Renal cortical epithelial cell (primary cell): Measurements from ENCODE around the gene LYRM4. TPM values are rescaled to one million over a fixed set of nuclear protein-coding genes. Genes with fewer than 3 reads are reported as not detected.

ENCODE experiments used
- DNase-seq: peaks from one replicate; pipeline ENCODE4 v3.0.0-alpha.2; 2011; ENCODE audit warnings: low read depth
- total RNA-seq: library from RNA; depleted of rRNA; stranded (reverse); fragments of >200 nt; gene quantifications from 2 replicates; pipeline ENCODE4 v1.2.3, GENCODE V29; 2014

The LYRM4 gene
- total RNA-seq, 1 donor from 2014 or later: 17.1 TPM

DNA sequence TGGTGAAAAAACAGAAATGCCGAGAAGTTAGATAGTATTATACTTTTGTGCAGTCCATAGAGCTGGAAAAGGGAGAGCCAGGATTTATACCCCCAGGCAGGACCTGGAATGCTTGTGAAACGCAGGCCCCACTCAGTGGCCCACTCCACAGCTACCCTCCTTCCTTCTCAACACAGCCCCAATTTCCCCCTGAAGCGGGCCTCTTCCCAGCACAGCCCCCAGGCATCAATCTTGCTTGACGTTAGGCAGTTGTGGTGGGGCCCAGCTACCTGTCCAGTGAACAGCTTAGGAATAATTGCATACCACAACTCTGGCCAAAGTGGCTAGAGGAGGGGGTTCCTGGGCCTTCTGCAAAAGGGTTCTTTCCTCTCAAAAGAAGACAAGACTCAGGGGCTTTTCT, 114.4 kb downstream of the LYRM4 start:
- no peak for DNase-seq

DNA sequence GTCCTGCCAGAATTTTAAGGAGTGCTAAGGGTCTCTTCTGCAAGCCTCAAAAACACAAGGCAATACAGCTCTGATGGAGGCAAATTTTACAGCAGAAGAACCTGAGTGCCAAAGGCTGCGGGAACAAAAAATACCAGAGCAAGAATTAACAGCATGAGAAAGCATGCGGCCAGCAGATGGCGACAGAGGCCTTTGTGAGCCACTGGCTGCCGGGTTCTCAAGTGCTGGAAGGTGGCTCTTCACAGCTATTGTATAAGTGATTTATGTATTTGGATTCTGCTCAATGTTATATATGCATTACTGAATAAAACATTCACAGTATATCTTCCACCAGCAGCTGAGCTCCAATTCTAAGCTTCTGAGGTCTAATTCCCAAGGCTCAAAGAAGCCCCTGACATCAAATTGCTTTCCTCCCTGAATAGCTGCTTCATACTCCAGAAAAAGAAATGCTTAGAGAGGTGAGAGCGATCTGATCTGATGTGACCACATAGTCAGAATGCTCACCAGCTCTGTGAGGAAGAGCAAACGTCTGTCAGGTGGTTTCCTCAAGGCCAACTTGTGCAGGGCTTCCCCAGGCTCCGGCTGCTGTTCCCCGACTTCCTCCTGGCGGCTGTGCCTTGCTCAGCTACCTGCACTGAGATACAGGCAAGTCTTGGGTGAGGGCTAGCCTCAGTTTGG, 117.0 kb downstream of the LYRM4 start:
- DNase-seq: peak; percentile 57

DNA sequence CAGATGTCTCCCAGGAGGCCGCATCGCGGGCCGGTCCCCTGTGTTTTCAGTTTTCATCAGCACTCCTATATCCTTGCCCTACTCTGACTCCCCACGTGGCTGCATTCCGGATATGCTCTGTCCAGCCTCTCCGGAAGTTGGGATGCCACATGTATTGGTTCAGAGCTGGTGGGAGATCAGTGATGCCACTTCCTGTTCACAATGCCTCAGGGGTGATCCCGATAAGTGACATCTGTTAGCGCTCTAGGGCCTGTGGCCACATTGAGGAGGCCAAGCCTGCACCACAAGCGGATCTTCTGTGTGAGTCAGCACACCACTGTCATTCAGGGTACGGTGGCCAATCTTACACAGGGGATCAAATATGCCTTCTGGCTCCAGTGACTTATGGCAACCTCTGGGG, 117.8 kb downstream of the LYRM4 start:
- DNase-seq: no peak

DNA sequence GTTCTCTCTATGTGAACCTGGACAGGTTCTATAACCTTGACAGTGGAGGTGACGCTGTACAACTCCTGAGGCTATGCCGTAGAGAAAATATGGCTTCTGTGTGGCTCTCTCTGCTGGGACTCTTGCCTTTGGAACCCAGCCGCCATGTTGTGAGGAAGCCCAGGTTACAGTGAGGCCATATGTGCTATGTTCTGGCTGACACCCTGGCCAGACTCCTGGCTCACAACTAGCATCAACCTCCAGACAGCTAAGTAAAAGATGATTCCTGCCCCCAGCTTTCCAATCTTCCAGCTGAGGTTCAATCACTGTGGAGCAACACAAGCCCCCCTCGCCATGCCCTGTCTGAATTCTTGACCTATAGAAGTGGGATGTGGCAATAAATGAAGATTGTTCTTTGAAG, 118.6 kb downstream of the LYRM4 start:
- DNase-seq: no peak

DNA sequence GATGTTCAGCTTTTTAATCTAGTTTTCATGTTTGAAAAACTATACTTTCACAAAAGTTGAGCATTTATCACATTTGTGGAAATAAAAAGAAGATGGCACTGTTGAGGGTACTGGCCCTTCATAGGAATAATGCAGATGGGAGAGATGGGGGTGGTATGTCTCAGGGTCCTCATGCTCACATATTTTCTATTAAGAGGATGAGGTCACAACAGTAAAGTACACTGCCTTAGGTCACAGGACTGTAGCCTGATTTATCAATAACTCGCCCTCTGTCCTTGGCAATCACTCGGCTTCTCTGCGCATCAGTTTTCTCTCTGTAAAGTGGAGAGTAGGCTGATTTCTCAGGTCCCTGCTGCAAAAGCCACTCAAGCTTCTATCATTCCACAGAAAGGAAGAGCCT, 119.7 kb downstream of the LYRM4 start:
- DNase-seq: no peak

DNA sequence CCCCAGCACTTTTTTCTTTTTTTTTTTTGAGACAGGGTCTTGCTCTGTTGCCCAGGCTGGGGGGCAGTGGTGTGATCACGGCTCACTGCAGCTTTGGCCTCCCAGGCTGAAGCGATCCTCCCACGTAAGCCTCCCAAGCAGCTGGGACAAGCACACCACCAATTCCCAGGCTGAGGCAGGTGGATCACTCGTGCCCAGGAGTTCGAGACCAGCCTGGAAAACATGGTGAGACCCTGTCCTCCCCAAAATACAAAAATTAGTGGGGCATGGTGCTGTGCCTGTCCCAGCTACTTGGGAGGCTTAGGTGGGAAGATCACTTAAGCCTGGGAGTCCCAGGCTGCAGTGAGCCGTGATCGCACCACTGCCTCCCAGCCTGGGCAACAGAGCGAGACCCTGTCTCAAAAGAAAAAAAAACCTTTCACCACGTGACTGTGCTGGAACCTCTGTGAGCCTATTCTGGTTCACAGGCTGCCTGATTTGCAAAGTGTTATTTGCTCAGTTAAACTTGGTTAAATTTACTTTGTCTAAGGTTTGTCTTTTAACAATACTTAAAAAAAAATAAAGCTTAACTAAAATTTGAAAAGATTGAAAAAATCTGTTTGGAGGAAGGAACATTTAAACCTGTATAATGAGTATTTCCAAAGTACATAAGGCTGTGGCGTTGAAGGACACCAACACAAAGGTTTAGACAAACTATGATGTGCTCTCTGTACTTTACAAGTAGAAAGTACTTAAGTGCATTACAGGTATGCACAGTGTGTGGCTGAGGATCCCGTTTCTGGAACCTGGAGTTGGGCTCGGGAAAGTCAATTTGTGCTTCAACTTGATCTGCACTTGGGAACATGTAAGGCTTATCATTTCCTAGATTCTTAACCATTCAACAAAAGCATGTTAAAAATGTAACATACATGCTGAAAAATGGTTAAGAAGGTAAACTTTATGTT, 120.7 kb downstream of the LYRM4 start:
- DNase-seq: no peak

DNA sequence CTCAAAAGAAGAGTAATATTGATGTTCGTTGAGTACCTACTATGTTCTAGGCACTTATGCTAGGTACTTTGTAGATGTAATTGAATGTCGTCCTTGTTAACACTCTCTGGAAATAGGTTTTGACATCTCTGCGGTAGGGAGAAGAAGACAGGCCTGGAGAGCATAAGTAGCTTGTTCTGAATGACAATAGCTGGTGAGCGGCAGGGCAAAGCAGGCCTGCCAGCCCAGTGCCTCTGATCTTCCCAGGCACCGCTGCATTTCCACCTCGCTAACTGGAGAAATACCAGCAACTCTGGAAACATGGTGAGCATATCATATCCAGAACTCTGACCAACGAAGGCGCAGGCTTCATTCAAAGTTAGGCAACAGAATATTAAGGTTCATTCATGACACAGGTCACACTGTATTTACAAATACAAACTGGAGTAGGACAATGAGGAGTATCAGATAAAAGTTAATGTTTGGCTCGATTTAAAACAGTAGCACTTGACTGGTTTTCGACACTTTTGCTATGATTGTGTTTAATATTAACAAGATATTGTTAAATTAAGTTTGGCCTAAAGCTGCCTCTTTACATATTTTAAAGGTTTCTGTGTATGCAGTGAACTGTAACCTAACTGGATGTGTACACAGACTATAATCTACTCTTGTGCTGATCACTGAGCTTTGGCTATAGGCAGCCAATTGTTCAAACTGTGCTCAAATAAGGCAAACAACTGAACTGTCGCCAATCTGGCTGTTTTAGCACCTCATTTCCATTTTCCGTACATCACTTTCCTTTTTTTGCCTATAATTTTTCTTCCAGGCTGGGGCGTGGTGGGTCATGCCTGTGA, 121.5 kb downstream of the LYRM4 start:
- DNase-seq: no peak

DNA sequence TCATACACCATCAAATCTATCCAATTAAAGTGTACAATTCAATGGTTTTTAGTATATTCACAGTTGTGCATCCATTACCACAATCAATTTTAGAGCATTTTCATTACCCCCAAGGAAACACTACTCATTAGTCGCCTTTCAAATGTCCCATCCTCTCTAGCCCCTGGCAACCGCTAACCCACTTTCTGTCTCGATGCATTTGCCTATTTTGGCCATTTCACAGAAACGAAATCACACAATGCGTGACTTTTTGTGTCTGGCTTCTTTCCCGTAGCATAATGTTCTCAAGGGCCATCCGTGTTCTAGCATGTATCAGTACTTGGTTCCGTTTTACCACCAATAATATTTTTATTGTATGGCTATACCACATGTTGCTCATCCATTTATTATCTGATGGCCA, 123.9 kb downstream of the LYRM4 start:
- no peak for DNase-seq

DNA sequence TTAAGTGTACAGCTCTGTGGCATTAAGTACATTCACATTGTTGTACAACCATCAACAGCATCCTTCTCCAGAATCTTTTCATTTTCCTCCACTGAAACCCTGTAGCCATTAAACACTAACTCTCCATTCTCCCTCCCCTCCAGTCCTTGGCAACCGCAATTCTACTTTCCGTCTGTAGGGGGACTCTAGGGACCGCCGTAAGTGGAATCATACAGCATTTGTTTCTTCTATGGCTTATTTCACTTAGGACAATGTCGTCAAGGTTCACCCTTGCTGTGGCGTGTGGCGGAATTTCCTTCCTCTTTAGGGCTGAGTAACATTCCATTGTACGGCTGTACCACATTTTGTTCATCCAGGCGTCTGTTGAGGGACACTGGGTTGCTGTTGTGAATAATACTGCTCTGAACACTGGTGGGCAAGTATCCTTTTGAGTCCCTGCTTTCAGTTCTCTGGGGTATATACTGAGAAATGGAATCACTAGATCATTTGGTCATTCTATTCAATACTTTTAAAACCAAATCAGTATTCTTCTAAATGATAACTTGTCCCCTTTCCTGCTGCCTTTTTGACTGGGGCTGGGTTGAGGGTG, 124.9 kb downstream of the LYRM4 start:
- DNase-seq: no peak

DNA sequence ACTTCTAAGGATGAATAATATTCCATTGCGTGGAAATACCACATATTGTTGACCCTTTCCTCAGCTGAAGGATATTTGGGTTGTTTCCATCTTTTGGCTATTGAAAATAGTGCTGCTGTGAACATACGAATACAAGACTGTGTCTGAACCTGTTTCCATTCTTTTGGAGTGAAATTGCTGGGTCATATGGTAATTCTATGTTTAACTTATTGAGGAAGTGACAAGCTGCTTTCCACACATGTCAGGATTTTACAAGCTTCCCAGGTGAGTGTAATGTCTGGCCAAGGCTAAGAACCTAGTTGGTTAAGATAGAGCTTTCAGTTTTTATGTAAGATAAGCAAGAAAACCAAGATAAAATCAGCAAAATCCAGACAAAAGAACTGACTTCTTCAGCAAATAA, 126.8 kb downstream of the LYRM4 start:
- DNase-seq: no peak

DNA sequence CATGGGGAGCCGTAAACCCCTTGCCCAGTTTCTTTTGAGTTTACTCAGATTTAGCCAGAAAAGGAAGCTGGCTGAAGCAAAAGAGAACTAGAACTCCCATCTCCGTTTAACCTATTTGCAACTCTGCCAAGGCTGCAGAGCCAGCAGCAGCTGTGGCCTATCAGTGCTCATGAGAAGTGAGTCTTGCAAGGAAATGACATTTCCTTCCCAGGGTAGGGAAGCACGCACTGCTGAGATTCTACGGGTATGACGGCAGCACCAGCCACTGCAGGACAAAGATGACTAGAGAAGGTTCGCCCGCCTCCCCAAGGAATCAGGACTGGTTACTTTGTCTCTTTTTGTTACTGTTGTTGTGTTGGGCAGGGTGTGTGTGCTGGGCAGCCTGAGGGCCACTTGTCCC, 128.0 kb downstream of the LYRM4 start:
- no peak for DNase-seq

DNA sequence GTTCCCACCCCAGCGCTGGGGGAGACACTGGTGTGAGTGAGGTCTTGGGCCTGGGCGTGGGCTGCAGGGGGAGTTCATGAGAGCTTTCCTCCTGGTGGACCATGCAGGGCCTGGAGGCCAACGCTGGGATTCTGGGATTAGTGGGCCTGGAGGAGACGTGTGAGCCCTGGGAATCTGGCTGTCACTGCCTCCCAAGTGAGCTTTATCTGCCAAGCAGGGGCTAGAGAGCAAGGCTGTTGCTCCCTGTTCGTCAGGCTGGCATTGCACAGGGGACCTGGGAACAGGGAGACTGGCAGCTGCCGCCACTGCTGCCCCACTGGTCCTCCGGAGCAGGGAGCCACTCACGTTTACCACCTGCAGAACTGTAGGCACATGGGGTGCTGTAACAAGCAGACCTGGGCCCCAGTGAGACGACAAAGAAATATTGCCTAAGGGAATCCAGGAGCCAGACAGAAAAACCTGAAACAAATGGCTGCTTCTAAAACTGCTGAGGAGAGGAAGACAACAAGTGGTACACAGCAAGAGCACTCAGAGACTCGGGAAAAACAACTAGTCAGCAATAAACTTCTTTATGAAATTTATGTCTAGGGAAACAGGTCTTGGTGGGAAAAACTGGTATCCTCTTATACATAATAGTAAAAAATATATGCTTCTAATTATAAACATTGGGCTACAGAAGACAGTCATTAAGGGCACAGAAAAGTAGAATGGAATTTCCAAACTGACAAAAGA, 130.4 kb downstream of the LYRM4 start:
- no peak for DNase-seq

DNA sequence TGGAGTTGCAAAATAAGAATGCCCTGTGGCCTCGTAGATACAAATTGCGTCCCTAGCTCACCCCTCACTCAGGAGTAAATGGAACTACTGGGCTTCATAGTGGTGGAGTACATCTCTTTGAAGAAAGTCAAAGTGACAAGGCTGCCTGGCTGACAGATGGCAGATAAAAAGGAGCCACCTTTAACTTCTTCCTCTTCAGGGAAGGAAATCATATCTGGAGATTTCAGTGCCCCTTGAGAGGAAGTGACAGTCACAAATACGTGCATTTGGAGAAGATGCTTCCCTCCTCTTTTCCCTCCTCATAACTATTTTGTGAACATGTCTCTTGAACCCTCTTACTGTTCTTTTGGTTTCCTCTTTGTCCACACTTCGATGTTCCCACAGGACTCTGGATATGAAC, 132.4 kb downstream of the LYRM4 start:
- DNase-seq: no peak

DNA sequence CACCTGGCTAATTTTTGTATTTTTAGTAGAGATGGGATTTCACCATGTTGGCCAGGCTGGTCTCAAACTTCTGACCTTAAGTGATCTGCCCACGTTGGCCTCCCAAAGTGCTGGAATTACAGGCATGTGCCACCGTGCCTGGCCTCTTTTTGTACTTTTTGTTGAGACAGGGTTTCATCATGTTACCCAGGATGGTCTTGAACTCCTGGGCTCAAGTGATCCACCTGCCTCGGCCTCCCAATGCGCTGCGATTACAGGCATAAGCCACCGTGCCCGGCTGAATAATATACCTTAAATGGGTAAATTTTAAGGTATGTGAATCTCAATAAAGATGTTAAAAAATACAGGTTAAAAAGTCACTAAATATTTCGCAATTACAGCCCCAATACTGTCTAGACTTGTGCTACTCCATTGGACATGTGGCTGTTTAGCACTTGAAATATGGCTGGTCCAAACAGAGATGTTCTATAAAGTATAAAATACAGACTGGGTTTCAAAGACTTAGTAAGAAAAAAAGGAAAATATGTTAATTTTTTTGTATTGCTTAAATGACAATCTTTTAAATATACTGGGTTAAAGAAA, 133.6 kb downstream of the LYRM4 start:
- no peak for DNase-seq

DNA sequence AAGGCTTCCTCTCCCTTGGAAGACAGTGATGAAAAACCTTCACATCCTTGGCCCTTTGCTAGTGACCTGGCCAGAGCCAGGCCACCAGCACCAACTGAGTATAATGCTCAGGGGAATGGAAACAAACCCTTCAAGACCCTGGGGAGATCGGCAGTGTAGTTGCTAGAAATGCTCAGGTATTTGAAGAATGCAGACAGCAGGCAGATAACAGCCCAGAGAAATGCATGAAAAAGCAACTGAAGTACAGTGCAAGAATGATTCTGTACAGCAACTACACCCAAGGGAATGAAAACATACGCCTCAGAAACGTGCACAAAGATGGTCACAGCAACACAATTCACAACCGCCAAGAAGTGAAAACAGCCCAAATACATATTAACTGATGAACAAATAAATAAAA, 134.5 kb downstream of the LYRM4 start:
- DNase-seq: peak; percentile 39

DNA sequence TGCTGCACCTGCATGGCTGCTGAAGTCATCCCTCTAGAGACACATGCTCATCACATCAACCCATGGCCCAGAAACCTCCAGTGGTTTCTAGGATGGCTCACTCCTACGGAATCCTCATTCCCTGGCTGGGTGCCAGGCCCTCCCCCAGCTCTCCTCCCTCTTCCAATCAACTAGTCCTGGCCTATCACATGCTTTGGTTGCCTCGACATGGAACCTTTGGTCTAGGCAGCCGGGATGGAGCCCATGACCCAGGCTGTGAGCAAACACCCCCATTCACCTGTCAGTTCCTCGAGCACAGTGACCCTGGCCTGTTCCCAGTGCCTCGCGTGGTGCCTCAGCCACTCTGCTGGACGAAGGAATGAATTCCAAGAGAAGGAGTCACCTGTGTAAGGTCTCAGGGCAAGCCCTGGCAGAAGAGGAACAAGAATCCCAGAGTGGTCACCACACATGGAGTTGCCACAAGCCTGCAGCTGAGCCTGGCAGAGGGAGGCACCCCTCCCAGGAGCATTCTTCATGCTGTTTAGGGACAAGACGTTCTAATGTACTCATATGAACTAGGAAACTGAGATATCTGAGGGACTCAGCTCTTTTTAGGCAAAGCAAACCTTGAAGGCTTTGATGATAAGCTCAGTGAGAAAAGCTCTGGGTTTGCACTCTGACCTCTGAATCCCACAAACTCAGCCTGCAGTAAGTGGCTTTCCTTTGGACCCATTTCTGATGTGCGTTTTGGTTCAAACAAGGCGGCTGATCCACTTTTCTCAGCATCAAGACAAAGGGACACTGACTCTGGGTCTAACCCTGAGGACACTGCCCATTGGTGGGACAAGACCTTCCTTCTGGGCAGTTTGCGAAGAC, 135.4 kb downstream of the LYRM4 start:
- DNase-seq: peak; percentile 79

DNA sequence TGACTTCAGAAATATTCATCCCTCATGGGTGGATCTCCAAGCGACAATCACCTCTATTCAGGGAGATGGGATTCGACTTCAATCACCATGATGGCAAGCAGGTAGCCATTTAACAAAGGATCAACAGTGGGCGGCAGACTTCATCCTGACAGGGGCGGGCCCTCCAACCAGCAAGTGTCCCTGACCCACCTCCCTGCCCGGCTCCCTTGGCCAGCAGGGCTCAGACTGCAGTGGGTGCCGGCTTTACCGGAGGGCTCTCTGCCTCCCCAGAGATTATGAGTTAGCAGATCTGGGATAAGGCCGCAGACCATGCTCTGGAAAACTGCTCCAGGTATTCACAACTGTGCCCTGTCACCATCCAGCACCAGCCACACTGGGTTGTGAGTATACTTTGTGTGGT, 136.2 kb downstream of the LYRM4 start:
- no peak for DNase-seq

DNA sequence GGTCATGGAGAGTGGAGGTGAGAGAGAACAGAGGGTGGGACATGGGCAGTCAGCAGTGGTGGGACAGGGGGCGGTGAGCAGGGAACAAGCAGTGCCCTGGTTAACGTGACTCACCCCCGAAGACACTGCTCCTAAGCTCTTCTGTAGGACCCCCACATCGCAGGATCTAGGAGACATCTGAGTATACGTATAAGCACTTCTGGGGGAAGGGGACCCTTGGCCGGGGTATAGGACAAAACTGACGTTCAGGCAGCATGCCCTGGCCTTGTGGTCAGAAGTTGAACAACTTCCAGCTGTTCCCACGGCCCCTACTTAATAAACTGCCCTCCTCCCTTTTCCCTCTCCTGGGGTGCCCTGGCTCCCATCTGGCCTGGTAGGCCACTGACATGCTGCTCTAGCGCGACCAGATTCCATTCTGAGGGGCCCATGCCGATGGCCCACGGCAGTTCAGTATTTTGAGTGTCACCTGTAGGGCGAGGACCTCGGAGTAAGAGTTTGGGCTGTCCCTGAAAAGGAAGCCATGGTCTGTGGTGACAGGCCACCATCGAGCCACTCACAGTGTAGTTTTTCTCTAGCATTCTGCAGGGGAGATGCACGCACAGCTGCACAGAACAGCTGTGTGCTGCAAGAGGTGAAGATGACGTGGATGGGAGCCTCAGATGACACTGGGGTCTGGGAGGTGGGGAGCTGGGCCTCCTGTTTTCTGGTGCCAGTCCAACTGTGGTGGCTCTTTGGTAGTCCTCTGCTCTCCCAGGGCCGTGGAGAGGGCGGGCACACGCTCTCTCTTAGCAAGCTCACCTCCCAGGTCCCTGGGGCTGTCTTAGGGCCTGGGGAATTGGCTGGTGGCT, 137.2 kb downstream of the LYRM4 start:
- DNase-seq: no peak

DNA sequence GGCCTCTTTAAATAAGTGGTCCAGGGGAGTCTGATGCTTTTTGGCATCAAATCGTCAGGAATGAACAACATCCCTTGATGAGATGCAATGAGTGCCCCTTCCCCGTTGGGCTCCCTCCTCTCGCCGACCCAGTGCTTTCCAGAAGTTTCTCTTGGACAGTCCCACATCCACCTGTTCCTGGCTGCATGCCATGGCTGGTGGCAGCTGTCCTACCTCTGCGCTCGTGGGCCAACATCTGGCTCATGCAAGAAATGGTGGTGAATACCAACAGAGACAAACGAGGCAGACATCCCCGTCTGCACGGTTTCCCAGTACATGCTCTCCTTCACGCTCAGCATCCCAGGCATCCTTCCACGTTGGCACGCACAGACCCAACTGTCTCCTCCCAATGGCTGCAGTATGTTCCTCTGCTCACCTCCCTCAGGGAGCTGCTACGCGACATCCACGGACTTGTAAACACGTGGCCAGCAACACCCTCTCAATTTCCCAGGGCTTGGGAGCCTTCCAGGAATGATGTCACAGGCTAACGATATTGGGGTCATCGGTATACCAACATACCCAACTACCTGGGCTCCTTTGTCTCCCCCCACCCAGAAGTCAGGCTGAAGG, 138.1 kb downstream of the LYRM4 start:
- no peak for DNase-seq
